Stimulated activated CD4-positive, alpha-beta T cell treated with anti-CD3 and anti-CD28 coated beads, Interleukin-1b, Interleukin-23, amount 100 ng/mL, for 4 hours (primary cell): ENCODE data around the gene NME3.

ENCODE experiments used
- DNase-seq, 2 donors: peaks; one replicate each; pipeline ENCODE4 v3.0.0-alpha.2; 2020; ENCODE audit warnings: low read depth in 2 of 2

NME3 gene

GRCh38 chr16:1727651-1728624 is 43.4 kb downstream of the NME3 start:
- DNase-seq, result no peak

DNA sequence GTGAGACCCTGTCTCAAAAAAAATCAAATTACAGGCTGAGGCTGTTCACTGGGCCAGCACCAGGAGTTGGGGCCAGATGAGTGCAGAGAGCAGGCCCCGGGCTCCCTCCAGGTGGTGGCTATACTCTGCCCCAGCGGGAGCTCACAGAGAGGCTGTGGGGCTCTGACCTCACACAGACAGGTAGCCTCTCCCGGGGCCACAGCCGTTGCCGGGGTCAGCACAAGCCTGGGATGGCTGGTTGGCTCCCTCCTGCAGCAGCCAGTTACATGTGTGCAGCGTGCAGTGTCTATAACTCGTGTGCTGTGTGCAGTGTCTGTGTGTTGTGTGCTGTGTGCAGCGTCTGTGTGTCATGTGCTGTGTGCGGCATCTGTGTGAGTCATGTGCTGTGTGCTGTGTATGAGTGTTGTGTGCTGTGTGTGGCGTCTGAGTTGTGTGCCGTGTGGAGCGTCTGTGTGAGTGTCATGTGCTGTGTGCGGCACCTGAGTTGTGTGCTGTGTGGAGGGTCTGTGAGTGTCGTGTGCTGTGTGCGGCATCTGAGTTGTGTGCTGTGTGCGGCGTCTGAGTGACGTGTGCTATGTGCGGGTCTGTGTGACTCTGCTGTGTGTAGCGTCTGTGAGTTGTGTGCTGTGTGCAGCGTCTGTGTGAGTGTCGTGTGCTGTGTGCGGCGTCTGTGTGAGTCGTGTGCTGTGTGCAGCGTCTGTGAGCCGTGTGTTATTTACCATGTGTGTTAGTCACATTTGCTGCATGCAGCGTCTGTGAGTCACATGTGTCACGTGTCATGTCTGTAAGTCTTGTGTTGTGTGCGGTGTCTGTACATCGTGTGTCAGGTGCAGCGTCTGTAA is 44.5 kb downstream of the NME3 start:
- no peak for DNase-seq

DNA sequence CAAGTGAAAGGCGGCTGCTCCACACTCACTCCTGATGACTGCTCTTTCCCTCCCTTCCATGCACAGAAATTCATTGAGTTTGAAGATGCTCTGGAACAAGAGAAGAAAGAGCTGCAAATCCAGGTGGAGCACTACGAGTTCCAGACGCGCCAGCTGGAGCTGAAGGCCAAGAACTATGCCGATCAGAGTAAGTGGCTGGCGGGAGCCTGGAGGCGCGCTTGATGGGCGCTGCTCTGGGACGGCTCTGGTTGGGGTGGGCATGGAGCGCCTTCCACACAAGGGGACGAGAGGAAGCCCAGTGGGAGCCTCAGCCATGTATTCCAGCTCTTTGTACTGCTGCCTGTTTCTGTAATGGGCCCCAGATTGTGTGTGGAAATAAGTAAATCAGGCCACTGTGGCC is 46.9 kb downstream of the NME3 start:
- DNase-seq, result no peak

- peak in 1 of 2 donors; percentile 25 for DNase-seq
These were observed 47.7 kb downstream of the NME3 start for GRCh38 chr16:1723450-1724147.

- DNase-seq, result no peak
These were observed 50.0 kb downstream of the NME3 start for GRCh38 chr16:1721372-1721771.
